Measurements from ENCODE around the gene BOLA1.
"Not testable (repeated sequence)": the region's sequence is repeated elsewhere in the genome, so short reads cannot be mapped to it uniquely, and the experiment has no call there.

The BOLA1 gene

DNA sequence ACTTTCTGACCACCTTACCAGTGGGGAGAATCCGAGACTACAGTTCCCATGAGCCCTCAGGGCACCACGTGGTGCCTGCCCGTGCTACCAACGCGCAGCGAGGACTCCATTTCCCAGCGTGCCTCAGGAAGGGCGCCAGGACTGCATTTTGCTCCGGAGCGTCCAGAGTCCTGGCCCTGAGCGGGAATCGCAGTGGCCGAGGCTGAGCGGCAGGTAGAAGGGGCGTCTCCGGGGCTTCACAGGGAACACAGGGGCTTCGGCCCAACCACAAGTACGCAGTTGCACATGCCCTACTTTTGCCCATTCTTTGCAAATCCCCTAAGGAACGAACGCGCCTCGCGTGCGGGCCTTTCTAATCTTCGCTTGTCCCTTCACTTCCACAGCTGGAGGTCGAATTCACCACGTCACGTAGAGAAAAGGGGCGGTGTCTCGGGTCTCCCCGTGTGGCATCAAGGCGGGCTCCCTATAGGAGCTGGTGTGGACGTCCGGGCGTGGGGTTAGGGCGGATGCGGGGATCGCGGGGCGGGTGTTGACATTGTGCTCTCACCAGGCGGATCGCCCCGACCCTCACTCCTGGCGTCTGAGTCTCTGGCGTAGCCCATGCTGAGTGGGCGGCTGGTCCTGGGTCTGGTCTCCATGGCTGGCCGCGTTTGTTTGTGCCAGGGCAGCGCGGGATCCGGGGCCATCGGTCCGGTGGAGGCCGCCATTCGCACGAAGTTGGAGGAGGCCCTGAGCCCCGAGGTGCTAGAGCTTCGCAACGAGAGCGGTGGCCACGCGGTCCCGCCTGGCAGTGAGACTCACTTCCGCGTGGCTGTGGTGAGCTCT lies at the start of gene BOLA1:
BOLA1 (plus strand) TSS at position 109 of the 825 bp plus-strand sequence; CDS start at position 601, 492 bp downstream.
- peak; percentile 90 for DNase-seq (ENCODE audit: low spot score)

DNA sequence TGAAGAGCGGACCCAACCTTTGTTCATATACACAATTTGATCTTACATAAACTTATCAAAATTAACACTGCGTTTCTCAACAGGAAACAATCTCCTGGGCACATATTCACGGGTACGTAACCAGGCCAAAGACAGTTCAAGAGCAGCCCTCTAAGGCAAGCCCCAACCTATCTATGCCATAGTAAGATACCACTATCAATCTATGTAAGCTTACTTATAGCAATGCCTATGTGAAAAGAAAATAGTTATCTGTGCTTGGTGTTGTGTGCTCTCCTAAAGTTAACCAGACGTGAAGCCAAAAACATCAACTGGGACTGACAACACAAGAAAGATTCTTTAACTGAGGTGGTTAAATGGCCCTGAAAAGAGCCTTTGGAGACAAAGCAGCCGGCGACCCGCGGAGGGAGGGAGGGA lies 49.4 kb upstream of the BOLA1 start:
- no peak for DNase-seq (ENCODE audit: low spot score)

DNA sequence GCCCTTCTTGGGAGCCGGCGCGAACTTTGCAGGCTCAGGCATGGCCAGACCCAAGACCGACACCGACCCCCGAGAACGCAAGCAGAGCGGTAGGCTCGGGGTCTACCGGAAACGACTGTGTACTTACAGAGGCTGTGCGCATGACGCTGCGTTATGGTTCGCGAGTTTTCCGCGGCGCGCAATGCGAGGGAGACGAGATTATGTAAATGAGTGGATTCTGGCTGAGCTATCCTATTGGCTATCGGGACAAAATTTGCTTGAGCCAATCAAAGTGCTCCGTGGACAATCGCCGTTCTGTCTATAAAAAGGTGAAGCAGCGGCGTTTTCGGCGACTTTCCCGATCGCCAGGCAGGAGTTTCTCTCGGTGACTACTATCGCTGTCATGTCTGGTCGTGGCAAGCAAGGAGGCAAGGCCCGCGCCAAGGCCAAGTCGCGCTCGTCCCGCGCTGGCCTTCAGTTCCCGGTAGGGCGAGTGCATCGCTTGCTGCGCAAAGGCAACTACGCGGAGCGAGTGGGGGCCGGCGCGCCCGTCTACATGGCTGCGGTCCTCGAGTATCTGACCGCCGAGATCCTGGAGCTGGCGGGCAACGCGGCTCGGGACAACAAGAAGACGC lies 48.5 kb upstream of the BOLA1 start:
- not testable (repeated sequence) for DNase-seq (ENCODE audit: low spot score)

DNA sequence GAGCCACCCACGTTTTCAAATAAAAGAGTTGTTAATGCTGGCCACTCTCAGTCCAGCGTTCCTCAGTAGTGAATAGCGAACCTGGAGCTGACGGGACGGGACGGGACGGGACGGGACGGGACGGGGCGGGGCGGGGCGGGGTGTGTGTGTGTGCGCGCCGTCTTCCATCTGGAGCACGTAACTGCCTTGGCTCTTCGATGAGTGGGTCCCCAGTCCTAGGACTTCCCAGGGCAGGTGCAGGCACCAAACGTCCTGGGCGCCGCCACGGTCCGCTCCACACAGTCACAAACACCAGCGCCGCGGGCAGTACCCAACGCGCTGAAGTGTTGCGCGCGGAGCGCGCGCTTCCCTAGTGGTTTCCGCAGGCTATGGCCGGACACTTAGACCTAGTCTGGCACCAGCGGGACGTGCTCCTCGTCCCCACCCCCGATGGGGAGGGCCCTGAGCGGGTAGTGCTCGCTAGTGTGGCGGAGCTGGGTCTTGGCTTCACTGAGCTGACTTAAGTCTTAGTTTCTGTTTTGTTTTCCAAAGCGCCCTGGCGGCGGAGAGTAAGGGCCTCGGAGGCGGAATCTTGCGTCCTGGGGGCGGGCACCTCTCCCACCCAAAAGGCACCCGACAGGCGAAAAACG lies 47.7 kb upstream of the BOLA1 start:
- DNase-seq (ENCODE audit: low spot score) = not testable (repeated sequence)

- not testable (repeated sequence) for DNase-seq (ENCODE audit: low spot score)
These were observed 47.1 kb upstream of the BOLA1 start for GRCh38 chr1:149852263-149852662.

DNA sequence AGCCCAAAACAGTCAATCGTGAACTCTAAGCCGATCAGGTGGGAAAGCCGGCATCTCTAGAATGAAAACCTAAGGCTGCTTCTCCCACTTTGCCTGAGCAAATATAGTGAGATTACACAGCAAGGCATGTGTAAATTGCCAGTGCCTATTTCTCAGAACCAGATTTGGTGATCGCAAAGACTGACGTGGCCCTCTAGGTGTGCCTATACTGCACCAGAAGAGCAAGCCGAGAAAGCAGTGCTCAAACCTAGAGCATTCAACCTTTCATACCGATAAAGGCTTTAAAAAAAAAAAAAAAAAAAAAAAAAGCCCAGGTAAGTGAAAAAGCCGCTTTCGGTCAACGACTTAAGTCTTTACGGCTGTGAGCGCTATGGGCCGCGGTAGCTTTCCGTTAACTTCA lies 39.1 kb upstream of the BOLA1 start:
- not testable (repeated sequence) for DNase-seq (ENCODE audit: low spot score)

DNA sequence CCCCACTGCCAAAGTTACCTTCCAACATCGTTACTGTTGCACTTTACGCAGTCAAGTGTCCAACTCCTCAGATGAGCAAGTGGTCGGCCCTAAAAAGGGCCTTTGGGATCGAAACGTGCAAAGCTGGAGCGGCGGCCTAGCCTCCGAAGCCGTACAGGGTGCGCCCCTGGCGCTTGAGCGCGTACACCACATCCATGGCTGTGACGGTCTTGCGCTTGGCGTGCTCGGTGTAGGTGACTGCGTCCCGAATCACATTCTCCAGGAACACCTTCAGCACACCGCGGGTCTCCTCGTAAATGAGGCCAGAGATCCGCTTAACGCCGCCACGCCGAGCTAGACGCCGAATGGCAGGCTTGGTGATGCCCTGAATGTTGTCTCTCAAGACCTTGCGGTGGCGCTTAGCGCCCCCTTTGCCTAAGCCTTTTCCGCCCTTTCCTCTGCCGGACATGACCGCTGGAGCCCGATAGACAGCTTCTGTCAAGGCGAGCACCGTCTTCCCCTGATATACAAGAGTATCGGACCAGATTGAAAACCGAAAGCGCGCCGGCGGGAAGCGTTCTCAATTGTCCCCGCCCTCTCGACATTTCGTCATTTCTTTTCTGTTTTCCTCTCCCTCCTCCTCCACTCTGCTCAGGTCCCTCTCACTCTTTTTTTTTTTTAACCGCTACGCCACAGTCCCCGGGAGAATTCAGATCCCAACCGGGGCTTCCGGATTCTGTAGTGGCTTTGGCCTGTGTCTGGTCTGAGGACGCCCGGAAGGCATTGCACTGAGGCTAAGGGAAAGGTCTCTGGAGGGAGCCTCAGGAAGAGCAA lies 38.5 kb upstream of the BOLA1 start:
- DNase-seq (ENCODE audit: low spot score) = not testable (repeated sequence)

DNA sequence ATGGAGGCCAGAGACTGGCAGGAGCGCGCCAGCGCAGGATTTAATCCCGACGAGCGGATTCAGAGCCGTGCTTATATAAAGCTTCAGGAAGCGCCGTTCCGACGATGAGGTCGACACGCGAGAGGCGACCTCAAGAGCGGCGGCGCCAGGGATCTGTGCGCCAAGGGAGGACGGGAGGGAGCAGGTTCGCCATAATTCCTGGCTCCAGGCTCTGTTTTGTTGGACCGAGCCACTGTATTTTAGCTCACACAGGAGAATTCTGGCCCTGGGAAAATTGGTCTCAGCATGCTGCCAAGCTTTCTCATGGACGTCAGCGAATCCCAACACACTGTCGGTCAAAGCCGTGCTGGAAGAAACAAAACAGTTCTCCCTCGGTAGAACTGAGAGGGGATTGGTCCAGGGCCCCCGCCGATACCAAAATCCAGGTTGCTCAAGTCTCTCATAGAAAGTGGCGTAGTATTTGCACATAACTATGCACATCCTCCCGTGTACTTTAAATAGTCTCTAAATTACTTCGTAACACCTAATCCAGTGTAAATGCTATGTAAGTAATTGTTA lies 37.8 kb upstream of the BOLA1 start:
- DNase-seq (ENCODE audit: low spot score) = not testable (repeated sequence)

DNA sequence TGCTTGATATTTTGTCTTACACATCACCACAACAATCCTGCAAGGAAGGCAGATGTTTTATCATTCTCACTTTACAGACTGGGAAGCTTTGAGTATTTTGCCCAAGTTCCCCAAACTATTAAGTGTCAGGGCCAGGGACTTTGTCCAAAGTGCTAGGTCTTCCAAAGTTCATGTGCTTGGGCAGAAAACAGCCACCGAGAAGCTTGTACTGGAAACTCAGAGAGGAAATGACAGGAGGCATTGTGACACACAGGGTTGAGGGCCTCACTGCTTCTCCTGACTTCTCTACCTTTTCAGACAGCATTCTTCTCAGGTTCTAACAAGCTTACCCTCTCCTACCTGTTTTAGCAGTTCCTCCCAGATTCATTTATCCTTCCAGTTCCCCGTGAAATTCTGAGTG lies 32.5 kb upstream of the BOLA1 start:
- DNase-seq (ENCODE audit: low spot score) = not testable (repeated sequence)

- DNase-seq (ENCODE audit: low spot score) = not testable (repeated sequence)
These were observed 26.3 kb upstream of the BOLA1 start for GRCh38 chr1:149873060-149873459.

- DNase-seq (ENCODE audit: low spot score) = no peak
These were observed 22.0 kb upstream of the BOLA1 start for GRCh38 chr1:149877211-149877946.

DNA sequence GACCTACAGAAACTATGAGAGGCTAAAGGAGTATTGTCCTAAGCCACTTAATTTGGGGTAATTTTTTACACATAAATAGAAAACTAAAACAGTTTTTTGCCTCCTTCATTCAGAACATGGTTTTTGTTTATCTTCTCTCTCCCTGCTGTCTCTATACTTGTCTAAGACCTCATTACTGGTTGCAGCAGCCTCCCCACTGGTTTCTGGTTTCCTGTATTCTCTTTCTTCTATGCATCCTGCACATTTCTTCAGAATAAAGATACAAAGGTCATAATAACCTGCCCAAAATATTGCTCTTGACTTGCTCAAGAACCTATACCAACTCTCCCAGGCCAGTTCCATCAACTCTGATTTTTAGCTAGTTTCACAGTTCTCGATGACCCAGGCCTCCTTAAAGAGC lies 19.8 kb upstream of the BOLA1 start:
- no peak for DNase-seq (ENCODE audit: low spot score)

DNA sequence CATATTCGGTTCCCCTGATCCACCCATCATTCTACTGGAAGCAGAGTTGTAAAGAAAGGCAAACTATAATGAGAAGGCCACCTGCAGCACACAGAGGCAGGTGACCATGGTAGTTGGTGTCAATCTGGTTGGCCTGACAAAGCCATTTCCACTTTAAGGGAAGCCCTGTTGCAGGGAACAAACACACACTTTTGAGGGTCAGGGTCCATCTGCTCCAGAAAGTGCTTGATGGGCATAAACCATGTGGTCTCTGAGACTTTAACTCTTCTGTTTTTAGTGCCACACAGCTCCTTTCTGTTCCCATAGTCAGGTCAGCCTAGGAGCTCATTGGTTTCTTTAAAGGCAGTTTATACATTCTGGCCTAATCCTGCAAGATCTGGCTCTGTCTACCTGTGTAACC lies 17.5 kb upstream of the BOLA1 start:
- DNase-seq (ENCODE audit: low spot score) = no peak

DNA sequence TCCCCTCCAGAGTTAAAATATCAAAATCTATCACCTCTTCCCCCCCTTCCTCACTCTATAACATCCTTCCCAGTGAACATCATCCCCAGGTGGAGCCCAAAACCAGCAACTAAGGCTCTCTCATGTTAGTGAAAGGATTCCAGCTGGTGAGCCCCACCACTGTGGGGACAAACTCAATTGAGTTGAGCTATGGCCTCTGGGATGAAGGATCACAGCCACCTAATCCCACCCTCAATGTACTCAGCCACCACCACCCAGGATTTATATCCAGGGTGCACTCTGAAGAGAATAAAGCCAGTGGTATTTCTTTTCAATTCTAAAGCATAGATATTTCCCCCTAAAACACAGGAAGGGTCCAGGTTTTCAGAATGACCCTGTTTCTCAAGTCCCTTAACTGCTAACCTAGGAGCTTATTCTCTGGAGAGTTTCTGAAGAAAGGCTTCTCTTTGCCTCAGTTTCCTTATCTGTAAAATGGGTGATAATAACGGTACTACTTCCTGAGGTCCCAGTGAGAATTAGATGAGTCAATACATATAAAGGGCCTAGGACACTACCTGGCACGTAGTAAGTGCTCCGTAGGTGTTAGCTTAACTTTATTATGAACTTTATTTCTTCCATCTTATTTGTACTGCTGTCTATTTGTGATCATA lies 15.6 kb upstream of the BOLA1 start:
- no peak for DNase-seq (ENCODE audit: low spot score)

DNA sequence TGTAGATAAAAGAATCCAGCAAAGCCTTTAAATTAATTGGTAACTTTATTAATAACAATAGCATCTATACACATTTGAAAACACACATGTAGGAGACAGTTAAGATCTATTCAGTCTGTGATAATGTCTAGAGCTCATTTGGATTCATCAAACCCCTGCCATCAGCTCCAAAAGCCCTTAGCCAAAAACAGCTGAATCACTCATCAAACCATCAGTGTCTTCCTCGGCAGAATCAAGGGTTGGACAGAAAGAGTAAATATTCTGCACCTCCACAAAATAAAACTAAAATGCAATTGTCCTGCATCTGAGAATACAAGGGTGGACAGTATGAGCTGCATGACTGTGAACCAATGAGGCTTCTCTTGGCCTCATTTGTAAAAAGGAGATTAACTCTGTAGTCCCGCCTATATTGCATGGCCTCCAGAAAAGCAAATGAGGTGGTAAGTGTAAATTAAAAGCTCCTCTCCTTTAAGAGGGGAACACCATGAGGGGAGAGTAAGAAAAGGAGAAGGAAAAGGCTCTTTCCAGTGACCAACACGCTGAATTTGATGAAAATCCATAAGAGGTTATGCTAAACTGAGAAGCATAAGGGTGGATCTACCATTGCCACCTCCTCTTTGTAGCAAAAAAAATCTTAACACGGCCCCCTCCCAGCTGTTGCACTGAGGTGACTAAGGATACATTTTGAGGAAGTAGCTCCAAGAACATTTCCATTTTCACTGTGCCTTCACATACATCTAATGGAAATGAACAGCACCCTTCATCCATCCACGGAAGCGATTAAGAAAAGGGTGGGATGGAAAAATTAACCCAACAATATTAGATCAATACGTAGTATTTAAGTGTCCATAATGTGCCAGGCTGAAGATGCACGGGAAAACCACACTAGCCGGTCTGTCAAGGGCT lies 14.7 kb upstream of the BOLA1 start:
- no peak for DNase-seq (ENCODE audit: low spot score)

DNA sequence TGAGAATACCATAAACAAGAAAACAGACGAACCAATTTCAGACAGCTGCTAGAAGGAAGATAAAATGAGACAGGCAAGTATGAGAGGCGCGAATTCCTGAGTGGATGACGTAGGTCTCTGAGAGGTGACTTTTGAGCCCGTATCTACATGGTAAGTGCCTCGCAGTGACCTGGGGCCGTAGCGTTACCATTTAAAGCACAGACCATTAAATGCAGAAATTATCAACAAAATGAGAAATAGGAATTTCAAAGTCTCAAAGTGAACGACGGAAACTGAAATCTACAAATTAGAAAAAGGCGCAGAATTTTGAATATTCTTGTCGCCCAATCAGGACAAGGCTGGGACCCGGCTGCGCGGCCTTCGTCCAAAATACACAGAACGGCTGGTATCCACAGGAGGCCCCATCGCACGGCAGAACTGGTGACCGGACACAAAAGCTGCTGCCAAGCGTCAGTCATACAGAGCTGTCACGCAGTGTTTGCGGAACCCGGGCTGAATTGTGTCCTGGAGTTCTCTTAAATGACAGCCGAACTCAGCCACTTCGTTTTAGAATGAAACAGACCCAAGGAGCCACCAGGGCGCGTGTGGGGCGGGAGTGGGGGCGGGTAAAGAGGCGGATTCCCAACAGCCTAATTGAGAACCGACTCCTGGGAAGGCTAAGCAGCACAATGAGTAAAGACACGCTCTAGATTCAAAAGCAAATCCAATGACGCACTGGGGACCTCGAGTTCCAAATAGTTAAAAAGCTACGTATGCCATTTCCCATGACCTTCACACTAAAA lies 13.8 kb upstream of the BOLA1 start:
- DNase-seq (ENCODE audit: low spot score) = peak; percentile 84

DNA sequence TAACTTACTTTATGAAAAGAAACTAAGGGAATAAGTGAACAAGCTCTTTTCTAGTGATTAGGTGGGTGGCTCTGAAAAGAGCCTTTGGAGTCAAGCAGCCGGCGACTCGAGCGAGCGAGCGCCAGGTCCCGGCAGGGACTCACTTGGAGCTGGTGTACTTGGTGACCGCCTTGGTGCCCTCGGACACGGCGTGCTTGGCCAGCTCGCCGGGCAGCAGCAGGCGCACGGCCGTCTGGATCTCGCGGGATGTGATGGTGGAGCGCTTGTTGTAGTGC lies 13.3 kb upstream of the BOLA1 start:
- not testable (repeated sequence) for DNase-seq (ENCODE audit: low spot score)

DNA sequence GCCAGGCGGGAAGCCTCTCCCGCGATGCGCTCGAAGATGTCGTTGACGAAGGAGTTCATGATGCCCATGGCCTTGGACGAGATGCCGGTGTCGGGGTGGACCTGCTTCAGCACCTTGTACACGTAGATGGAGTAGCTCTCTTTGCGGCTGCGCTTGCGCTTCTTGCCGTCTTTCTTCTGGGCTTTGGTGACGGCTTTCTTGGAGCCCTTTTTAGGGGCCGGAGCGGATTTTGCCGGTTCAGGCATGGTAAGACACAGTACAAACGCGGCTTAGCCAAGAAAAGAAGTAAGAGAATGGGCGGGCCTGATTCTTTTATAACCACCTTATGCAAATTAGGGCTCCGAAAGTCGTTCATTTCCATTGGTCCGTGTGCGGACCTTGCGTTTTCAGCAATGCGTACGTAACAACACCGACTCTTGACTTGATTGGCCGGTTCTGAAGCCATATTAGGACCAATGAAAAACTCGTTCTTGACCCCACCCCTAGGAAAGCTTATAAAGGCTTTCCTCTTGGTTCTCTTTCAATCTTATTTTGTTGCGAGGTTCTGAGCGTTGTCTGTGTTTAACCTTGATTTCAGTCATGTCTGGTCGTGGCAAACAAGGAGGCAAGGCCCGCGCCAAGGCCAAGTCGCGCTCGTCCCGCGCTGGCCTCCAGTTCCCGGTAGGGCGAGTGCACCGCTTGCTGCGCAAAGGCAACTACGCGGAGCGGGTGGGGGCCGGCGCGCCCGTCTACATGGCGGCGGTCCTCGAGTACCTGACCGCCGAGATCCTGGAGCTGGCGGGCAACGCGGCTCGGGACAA lies 12.8 kb upstream of the BOLA1 start:
- DNase-seq (ENCODE audit: low spot score) = peak; percentile 98
